ENCODE results near the gene TGM2.

TGM2 gene

GRCh38 chr20:38159957-38160756 lies 4.9 kb downstream of the TGM2 start:
- Histone ChIP-seq H3K4me1 (ENCODE audit: control insufficient read depth, insufficient read depth, low read length) (no peaks in the 10 kb centered on the region), H3K9me3 (ENCODE audit: control insufficient read depth, insufficient read depth, low read length) (no peaks in the 10 kb centered on the region), H3K36me3 (ENCODE audit: control insufficient read depth, insufficient read depth, low read length) (no peaks in the 10 kb centered on the region), H3K4me3 (ENCODE audit: low read length) (no peak overlapping the region), H3K27me3 (ENCODE audit: control insufficient read depth, insufficient read depth, low read length) (no peaks in the 10 kb centered on the region), H3K27ac (ENCODE audit: low read length) (no peak overlapping the region)
- DNase-seq (ENCODE audit: low read depth, low spot score): no peak
- no CpG with 5 or more reads among the region's 7 CpGs for WGBS (ENCODE audit: insufficient coverage, insufficient read length)

DNA sequence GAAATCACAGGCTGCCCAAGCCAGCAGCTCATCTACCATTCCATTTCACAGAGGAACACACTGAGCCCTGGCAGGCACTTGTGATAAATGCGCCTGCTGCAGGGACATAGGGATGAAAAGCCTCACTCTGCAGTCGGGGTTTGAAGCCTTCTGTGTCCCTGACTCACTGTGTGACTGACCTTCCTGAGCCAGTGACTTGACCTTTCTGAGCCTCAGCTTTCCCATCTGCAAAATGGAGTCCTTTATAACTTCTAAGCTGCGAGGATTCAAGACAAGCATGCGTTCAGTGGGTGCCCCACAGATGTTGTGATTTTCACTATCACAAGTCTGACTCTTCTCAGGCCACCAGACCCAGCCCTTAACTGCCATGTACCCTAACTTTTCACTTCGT lies 5.5 kb downstream of the TGM2 start:
- no CpG with 5 or more reads among the region's 5 CpGs for WGBS (ENCODE audit: insufficient coverage, insufficient read length)
- H3K4me1 ChIP-seq (ENCODE audit: control insufficient read depth, insufficient read depth, low read length): no peaks in the 10 kb centered on the region
- H3K27me3 ChIP-seq (ENCODE audit: control insufficient read depth, insufficient read depth, low read length): no peaks in the 10 kb centered on the region
- no peak overlapping the region for H3K4me3 ChIP-seq (ENCODE audit: low read length)
- H3K27ac ChIP-seq (ENCODE audit: low read length): no peak overlapping the region
- DNase-seq (ENCODE audit: low read depth, low spot score): no peak
- H3K36me3 ChIP-seq (ENCODE audit: control insufficient read depth, insufficient read depth, low read length): no peaks in the 10 kb centered on the region
- no peaks in the 10 kb centered on the region for H3K9me3 ChIP-seq (ENCODE audit: control insufficient read depth, insufficient read depth, low read length)

- Histone ChIP-seq H3K4me3 (ENCODE audit: low read length) (no peak overlapping the region), H3K36me3 (ENCODE audit: control insufficient read depth, insufficient read depth, low read length) (no peaks in the 10 kb centered on the region), H3K4me1 (ENCODE audit: control insufficient read depth, insufficient read depth, low read length) (no peaks in the 10 kb centered on the region), H3K9me3 (ENCODE audit: control insufficient read depth, insufficient read depth, low read length) (no peaks in the 10 kb centered on the region), H3K27me3 (ENCODE audit: control insufficient read depth, insufficient read depth, low read length) (no peaks in the 10 kb centered on the region), H3K27ac (ENCODE audit: low read length) (no peak overlapping the region)
- no peak for DNase-seq (ENCODE audit: low read depth, low spot score)
- no CpG with 5 or more reads among the region's 14 CpGs for WGBS (ENCODE audit: insufficient coverage, insufficient read length)
Observed at GRCh38 chr20:38158701-38159351, 6.2 kb downstream of the TGM2 start.

- no peak for DNase-seq (ENCODE audit: low read depth, low spot score)
- H3K9me3 ChIP-seq (ENCODE audit: control insufficient read depth, insufficient read depth, low read length): no peaks in the 10 kb centered on the region
- H3K36me3 ChIP-seq (ENCODE audit: control insufficient read depth, insufficient read depth, low read length): no peaks in the 10 kb centered on the region
- no peak overlapping the region for H3K27ac ChIP-seq (ENCODE audit: low read length)
- no peaks in the 10 kb centered on the region for H3K4me1 ChIP-seq (ENCODE audit: control insufficient read depth, insufficient read depth, low read length)
- no peaks in the 10 kb centered on the region for H3K27me3 ChIP-seq (ENCODE audit: control insufficient read depth, insufficient read depth, low read length)
- no CpG with 5 or more reads among the region's 14 CpGs for WGBS (ENCODE audit: insufficient coverage, insufficient read length)
- H3K4me3 ChIP-seq (ENCODE audit: low read length): no peak overlapping the region
Observed at GRCh38 chr20:38157635-38158495, 7.2 kb downstream of the TGM2 start.

DNA sequence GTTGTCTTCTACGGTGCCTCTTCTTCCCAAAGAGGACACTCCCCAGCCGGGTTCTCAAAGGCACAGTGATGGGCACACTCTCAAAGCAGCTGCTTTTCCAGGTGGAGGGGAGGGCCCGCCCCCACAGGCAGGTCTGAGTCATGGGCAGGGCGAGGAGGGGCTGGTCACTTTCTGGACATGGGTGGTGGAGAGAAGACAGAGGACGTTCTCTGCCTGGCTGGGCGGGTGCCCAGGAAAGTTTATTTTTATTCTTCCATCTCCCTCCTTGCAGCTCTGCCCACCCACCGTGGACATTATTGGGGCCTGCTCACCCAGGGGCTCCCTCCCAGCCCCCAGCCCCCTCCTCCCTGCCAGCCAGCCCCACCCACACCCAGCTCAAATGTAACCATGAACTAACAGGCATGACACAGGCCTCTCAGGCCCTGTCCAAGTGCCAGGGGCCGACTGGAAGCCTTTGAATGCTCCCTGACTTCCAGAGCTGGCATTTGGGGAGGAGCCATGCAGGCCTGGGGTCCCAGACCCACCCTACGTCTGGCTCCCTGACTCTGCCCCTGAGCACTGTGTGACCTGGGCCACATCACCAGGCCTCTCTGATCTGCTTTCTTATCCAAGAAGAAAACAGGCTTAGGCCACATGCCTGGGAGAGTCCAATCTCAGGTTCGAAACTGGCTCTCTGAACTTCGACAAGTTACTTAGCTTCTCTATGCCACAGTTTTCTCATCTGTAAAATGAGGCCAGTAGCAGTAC lies 8.0 kb downstream of the TGM2 start:
- Histone ChIP-seq H3K4me3 (ENCODE audit: low read length) (no peak overlapping the region), H3K27me3 (ENCODE audit: control insufficient read depth, insufficient read depth, low read length) (no peaks in the 10 kb centered on the region), H3K27ac (ENCODE audit: low read length) (no peak overlapping the region), H3K9me3 (ENCODE audit: control insufficient read depth, insufficient read depth, low read length) (no peaks in the 10 kb centered on the region), H3K4me1 (ENCODE audit: control insufficient read depth, insufficient read depth, low read length) (no peaks in the 10 kb centered on the region; the same call in 1 of the 2 replicates), H3K36me3 (ENCODE audit: control insufficient read depth, insufficient read depth, low read length) (no peaks in the 10 kb centered on the region)
- no CpG with 5 or more reads among the region's 11 CpGs for WGBS (ENCODE audit: insufficient coverage, insufficient read length)
- no peak for DNase-seq (ENCODE audit: low read depth, low spot score)

DNA sequence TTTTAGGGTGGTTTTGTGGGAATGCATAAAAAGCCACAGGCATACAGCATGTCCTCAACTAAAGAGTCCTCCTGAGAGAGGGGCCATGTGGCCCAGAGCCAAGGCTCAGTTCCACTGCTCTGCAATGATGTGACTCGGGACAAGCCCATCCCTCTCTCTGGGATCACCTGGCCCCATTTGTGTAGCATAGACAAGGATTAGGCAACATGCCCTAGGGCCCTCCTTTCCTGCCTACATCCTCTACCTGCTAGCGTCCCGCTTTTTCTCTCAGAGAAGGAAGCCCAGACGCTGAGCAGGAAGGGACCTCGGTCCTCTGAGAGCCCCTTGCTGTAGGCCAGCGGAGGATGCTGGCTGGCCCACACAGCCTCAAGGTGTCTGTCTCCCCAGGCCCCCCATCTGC lies 8.8 kb downstream of the TGM2 start:
- WGBS (ENCODE audit: insufficient coverage, insufficient read length): no CpG with 5 or more reads among the region's 6 CpGs
- no peaks in the 10 kb centered on the region for H3K36me3 ChIP-seq (ENCODE audit: control insufficient read depth, insufficient read depth, low read length)
- no peaks in the 10 kb centered on the region for H3K9me3 ChIP-seq (ENCODE audit: control insufficient read depth, insufficient read depth, low read length)
- no peak overlapping the region for H3K27ac ChIP-seq (ENCODE audit: low read length)
- H3K4me3 ChIP-seq (ENCODE audit: low read length): no peak overlapping the region
- DNase-seq (ENCODE audit: low read depth, low spot score): no peak
- no peaks in the 10 kb centered on the region for H3K27me3 ChIP-seq (ENCODE audit: control insufficient read depth, insufficient read depth, low read length)
- H3K4me1 ChIP-seq (ENCODE audit: control insufficient read depth, insufficient read depth, low read length): no peaks in the 10 kb centered on the region; the same call in 1 of the 2 replicates

GRCh38 chr20:38155811-38156210 lies 9.3 kb downstream of the TGM2 start:
- no peak for DNase-seq (ENCODE audit: low read depth, low spot score)
- Histone ChIP-seq H3K27ac (ENCODE audit: low read length) (no peak overlapping the region), H3K36me3 (ENCODE audit: control insufficient read depth, insufficient read depth, low read length) (no peaks in the 10 kb centered on the region), H3K4me3 (ENCODE audit: low read length) (no peak overlapping the region), H3K4me1 (ENCODE audit: control insufficient read depth, insufficient read depth, low read length) (no peaks in the 10 kb centered on the region; the same call in 1 of the 2 replicates), H3K27me3 (ENCODE audit: control insufficient read depth, insufficient read depth, low read length) (no peaks in the 10 kb centered on the region), H3K9me3 (ENCODE audit: control insufficient read depth, insufficient read depth, low read length) (no peaks in the 10 kb centered on the region)
- no CpG with 5 or more reads among the region's 13 CpGs for WGBS (ENCODE audit: insufficient coverage, insufficient read length)

DNA sequence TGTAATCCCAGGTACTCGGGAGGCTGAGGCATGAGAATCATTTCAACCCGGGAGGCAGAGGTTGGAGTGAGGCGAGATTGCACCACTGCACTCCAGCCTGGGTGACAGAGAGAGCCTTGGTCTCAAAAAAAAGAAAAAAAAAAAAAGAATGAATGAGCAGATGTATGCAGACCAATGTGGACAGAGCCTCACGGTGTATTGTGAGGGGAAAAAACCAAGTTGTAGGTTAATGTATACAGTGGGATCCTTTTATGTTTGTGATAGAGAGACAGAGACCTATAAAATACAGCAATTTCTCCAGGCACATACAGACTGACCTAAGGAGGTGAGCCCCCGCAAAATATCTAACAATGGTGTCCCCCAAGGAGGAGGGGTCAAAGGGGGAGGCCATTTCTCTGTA lies 11.7 kb downstream of the TGM2 start:
- H3K27me3 ChIP-seq (ENCODE audit: control insufficient read depth, insufficient read depth, low read length): no peaks in the 10 kb centered on the region
- no peaks in the 10 kb centered on the region for H3K36me3 ChIP-seq (ENCODE audit: control insufficient read depth, insufficient read depth, low read length)
- WGBS (ENCODE audit: insufficient coverage, insufficient read length): no CpG with 5 or more reads among the region's 5 CpGs
- H3K27ac ChIP-seq (ENCODE audit: low read length): no peak overlapping the region
- H3K9me3 ChIP-seq (ENCODE audit: control insufficient read depth, insufficient read depth, low read length): no peaks in the 10 kb centered on the region
- no peak overlapping the region for H3K4me3 ChIP-seq (ENCODE audit: low read length)
- DNase-seq (ENCODE audit: low read depth, low spot score): no peak
- H3K4me1 ChIP-seq (ENCODE audit: control insufficient read depth, insufficient read depth, low read length): no peaks in the 10 kb centered on the region; the same call in 1 of the 2 replicates

DNA sequence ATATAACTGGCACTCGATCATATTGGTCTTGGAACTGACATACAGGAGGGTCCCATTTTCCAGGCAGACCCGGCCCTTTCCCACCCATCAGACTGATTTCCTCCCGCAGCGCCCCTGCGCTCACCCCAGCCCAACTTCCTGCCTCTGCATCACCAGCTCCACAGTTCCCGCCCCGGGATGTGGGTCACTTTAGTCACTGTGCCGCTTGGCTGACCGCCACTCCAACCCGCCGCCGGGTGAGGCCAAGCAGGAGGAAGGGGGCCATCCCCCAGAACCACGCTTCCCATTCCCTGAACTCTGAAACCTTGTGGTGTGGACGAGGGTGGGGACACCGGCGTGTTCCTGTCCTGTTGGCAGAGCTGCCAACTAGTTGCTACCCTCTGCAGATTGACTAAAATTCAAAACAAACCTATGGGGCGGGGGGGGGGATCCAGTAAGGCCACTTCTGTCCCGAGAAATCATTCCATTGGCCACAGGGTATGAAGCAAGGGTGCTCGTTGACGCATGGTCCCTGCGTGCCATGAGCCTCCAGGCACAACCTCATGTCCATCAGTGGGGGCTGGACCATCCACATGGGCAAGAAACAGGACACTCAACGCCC lies 12.3 kb downstream of the TGM2 start:
- no CpG with 5 or more reads among the region's 22 CpGs for WGBS (ENCODE audit: insufficient coverage, insufficient read length)
- Histone ChIP-seq H3K36me3 (ENCODE audit: control insufficient read depth, insufficient read depth, low read length) (no peaks in the 10 kb centered on the region), H3K4me3 (ENCODE audit: low read length) (no peak overlapping the region), H3K9me3 (ENCODE audit: control insufficient read depth, insufficient read depth, low read length) (no peaks in the 10 kb centered on the region), H3K4me1 (ENCODE audit: control insufficient read depth, insufficient read depth, low read length) (no peaks in the 10 kb centered on the region; the same call in 1 of the 2 replicates), H3K27ac (ENCODE audit: low read length) (no peak overlapping the region), H3K27me3 (ENCODE audit: control insufficient read depth, insufficient read depth, low read length) (no peaks in the 10 kb centered on the region)
- DNase-seq (ENCODE audit: low read depth, low spot score): no peak
